Measurements from ENCODE around the gene SRC. TPM values are rescaled to one million over a fixed set of nuclear protein-coding genes. Genes with fewer than 3 reads are reported as not detected.

Gene SRC
- total RNA-seq, 2 experiments from 2014 or later, result 4.2 to 5.7 TPM

DNA sequence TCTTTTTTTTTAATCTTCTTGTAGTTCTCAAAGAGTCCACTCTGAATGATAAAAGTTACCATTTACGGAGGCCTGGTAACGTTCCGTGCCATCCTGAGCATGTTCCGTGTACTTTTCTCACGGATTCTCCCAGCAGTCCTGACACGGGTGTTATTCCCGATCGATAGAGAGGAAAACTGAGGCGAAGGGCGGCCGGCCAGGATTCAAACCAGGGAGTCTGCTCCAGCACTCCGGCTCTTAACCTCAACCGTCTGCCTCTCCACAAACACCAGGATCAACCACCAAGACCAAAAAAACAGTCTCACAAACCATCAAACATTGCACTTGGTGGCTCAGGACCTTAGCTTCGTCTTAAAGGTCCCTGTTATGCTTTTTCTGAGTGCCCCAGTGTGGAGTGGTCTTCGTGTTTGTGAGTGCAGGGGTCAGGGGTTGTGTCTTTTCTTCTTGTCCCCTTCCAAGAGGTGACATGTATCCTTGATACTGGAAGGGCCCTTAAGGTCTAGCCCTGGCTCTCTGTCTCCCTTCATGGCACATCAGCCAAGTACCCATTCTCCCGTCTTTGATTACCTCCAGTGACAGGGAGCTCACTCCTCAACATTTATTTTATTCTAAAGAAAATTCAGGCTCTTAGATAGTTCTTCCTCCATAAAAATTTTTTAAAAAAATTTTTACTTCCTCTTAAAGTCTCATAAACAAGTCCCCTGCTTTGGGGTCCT, 35.1 kb downstream of the SRC start:
- Mint-ChIP-seq H3K4me3 (no peak overlapping the region), H3K27ac (no peak overlapping the region), H3K4me1 (peaks cover 12% of the 10 kb centered on the region), H3K27me3 (peaks cover 4% of the 10 kb centered on the region), H3K9me3 (ENCODE audit: low read depth) (no peaks in the 10 kb centered on the region), H3K36me3 (ENCODE audit: low read depth) (no peaks in the 10 kb centered on the region)
- intact Hi-C loops (cut with DNase I, micrococcal nuclease), result no loop called here
- CTCF ChIA-PET, result interaction anchor here (0.9 to 1.3 kb wide), 3 partner anchors 37 to 1024 kb away, joined by 3 to 5 read pairs (median 4); no protein-coding TSS in a partner anchor
- DNase-seq, result peak; percentile 2
- ATAC-seq, result no peak
- POLR2A ChIA-PET, result interaction anchor here (1.4 kb wide), 1 partner anchor 92 kb away, joined by 3 read pairs; the partner anchor contains the start of gene MANBAL

GRCh38 chr20:37381621-37382471, 35.9 kb downstream of the SRC start:
- intact Hi-C loops (cut with DNase I, micrococcal nuclease), result no loop called here
- Mint-ChIP-seq H3K4me1 (peaks cover 12% of the 10 kb centered on the region), H3K4me3 (no peak overlapping the region), H3K9me3 (ENCODE audit: low read depth) (no peaks in the 10 kb centered on the region), H3K27ac (no peak overlapping the region), H3K36me3 (ENCODE audit: low read depth) (no peaks in the 10 kb centered on the region), H3K27me3 (peaks cover 4% of the 10 kb centered on the region)
- DNase-seq (peak; percentile 4), ATAC-seq (no peak)
- POLR2A ChIA-PET, result interaction anchor here (0.6 to 1.4 kb wide), 2 partner anchors 46 to 93 kb away, joined by 3 read pairs; partner anchors contain the start of gene MANBAL
- CTCF ChIA-PET, result interaction anchor here (0.7 to 1.3 kb wide), 2 partner anchors 11 to 152 kb away, joined by 3 to 4 read pairs; no protein-coding TSS in a partner anchor

DNA sequence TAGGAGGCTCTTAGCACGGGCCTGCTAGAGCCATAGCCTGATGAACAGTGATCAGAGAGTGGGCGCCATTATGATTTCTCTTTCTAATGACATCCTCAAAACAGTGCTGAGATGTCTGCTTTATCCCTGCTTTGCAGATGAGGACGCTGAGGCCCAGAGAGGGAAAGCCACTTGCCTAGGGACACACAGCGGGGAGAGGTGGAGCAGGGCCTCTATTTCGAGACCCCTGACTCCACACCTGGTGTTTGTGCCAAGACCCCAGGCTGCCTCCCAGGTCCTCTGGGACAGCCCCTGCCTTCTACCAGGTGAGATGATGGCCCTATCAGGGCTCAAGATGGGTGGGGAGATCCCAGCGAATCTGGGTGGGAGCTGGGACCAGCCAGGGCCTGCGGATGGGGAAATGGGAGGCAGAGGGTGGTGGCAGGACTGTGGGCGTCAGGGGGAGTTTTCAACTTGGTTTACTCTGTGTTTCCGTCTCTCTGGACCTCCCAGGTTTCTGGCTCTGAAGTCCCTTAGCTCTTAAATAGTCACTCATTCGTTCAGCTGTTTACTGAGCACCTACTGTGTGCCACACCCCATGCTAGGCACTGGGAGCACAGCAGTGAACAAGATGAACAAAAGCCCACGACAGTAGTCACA, 36.7 kb downstream of the SRC start:
- H3K9me3 Mint-ChIP-seq (ENCODE audit: low read depth), result no peaks in the 10 kb centered on the region
- intact Hi-C loops (cut with DNase I, micrococcal nuclease), result no loop called here
- no peaks in the 10 kb centered on the region for H3K36me3 Mint-ChIP-seq (ENCODE audit: low read depth)
- H3K4me1 Mint-ChIP-seq, result peaks cover 8% of the 10 kb centered on the region
- H3K4me3 Mint-ChIP-seq, result peak overlapping the region; percentile 21
- ATAC-seq (no peak), DNase-seq (peak; percentile 3)
- POLR2A ChIA-PET, result interaction anchor here (1.4 kb wide), 1 partner anchor 93 kb away, joined by 3 read pairs; the partner anchor contains the start of gene MANBAL
- no peak overlapping the region for H3K27ac Mint-ChIP-seq
- CTCF ChIA-PET, result interaction anchor here (1.3 kb wide), 1 partner anchor 12 kb away, joined by 4 read pairs; no protein-coding TSS in a partner anchor
- H3K27me3 Mint-ChIP-seq, result peaks cover 4% of the 10 kb centered on the region

DNA sequence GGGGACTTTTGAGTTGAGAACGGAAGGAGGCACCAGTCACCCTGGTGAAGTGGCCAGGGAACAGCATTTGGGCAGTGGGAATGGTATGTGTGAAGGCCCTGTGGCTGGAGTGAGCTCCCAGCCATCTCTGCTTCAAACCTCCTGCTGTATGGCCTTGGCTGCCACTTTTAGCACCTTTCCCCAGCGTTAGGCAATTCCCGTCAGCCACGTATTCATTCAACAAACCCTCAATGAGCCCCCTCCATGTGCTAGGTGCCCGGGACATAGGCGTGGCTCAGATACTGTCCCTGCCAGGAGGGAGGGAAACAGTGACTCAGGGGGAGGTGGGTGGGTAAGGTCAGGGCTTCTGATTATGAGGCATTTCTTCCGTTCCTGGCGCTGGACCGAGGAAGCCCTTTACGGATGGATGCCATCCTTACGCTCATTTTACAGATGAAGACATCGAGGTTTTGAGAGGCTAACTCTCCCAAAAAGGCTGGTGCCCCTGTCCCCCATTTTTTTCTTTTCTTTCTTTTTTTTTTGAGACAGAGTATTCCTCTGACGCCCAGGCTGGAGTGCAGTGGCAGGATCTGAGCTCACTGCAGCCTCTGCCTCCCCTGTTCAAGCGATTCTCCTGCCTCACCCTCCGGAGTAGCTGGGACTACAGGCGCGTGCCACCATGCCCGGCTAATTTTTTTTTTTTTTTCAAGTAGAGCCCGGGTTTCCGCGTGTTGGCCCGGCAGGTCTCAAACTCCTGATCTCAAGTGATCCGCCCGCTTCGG, 37.5 kb downstream of the SRC start:
- Mint-ChIP-seq H3K27ac (no peak overlapping the region), H3K36me3 (ENCODE audit: low read depth) (no peaks in the 10 kb centered on the region), H3K4me1 (peaks cover 8% of the 10 kb centered on the region), H3K9me3 (ENCODE audit: low read depth) (no peaks in the 10 kb centered on the region), H3K4me3 (peak overlapping the region; percentile 30), H3K27me3 (peaks cover 4% of the 10 kb centered on the region)
- ATAC-seq (no peak), DNase-seq (peak; percentile 47)
- intact Hi-C loops (cut with DNase I, micrococcal nuclease), result no loop called here
- POLR2A ChIA-PET, result no interaction called here
- CTCF ChIA-PET, result interaction anchor here (0.8 to 3.1 kb wide), 4 partner anchors 13 to 205 kb away, joined by 4 to 24 read pairs (median 5); partner anchors contain the start of genes MROH8 and RPN2

DNA sequence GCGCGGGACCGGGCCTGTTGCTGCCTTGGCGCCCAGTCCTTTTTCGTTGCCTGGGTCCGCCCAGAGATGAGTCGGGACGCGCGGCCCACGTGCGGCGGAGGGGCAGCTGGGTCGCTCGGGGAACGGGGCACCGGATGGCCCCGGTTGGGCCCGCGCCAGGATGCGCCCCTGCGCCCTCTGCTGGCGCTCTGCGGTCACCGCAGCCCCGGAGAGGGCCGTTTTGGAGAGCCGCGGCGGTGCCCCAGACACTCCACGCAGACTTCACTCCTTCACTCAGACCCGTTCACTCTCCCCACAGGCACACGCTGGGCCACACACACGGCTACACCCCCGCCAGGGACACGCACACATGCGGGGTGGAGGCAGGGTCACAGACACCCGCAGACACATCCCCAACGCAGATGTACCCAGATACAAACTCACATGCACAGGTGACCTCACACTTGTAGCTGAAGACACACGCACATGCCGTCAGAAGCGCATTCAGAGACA, 38.8 kb downstream of the SRC start:
- H3K4me3 Mint-ChIP-seq, result peak overlapping the region; percentile 59
- peak overlapping the region; percentile 43 for H3K27ac Mint-ChIP-seq
- H3K27me3 Mint-ChIP-seq, result peaks cover 4% of the 10 kb centered on the region
- peaks cover 8% of the 10 kb centered on the region for H3K4me1 Mint-ChIP-seq
- intact Hi-C loops (cut with DNase I, micrococcal nuclease), result loop anchor here (1.0 to 2.0 kb wide), 5 partner anchors 95 to 189 kb away; partner anchors contain the start of gene MANBAL (in 1 of the 2)
- POLR2A ChIA-PET, result interaction anchor here (0.6 kb wide), 1 partner anchor 106 kb away, joined by 3 read pairs; no protein-coding TSS in a partner anchor
- CTCF ChIA-PET, result interaction anchor here (0.8 to 3.1 kb wide), 11 partner anchors 12 to 206 kb away, joined by 3 to 24 read pairs (median 5); partner anchors contain the start of genes MANBAL, MROH8 and RPN2
- H3K9me3 Mint-ChIP-seq (ENCODE audit: low read depth), result no peaks in the 10 kb centered on the region
- ATAC-seq (peak; percentile 94), DNase-seq (peak; percentile 86)
- no peaks in the 10 kb centered on the region for H3K36me3 Mint-ChIP-seq (ENCODE audit: low read depth)

- ChIA-PET CTCF (interaction anchor here (0.8 to 3.1 kb wide), 11 partner anchors 12 to 207 kb away, joined by 3 to 24 read pairs (median 5); partner anchors contain the start of genes MANBAL, MROH8 and RPN2), POLR2A (interaction anchor here (0.6 kb wide), 1 partner anchor 105 kb away, joined by 3 read pairs; no protein-coding TSS in a partner anchor)
- Mint-ChIP-seq H3K4me1 (peaks cover 8% of the 10 kb centered on the region), H3K36me3 (ENCODE audit: low read depth) (no peaks in the 10 kb centered on the region), H3K27ac (peak overlapping the region; percentile 43), H3K27me3 (peaks cover 4% of the 10 kb centered on the region), H3K4me3 (peak overlapping the region; percentile 59), H3K9me3 (ENCODE audit: low read depth) (no peaks in the 10 kb centered on the region)
- DNase-seq, result no peak
- ATAC-seq, result no peak
- intact Hi-C loops (cut with DNase I, micrococcal nuclease), result loop anchor here in 1 of 2 experiments (2.0 kb wide), 1 partner anchor 150 kb away; no protein-coding TSS in a partner anchor
Measured at GRCh38 chr20:37385176-37385575, 39.2 kb downstream of the SRC start.

GRCh38 chr20:37385659-37386504, 39.9 kb downstream of the SRC start:
- intact Hi-C loops (cut with DNase I, micrococcal nuclease), result loop anchor here in 1 of 2 experiments (2.0 kb wide), 1 partner anchor 149 kb away; no protein-coding TSS in a partner anchor
- Mint-ChIP-seq H3K36me3 (ENCODE audit: low read depth) (no peaks in the 10 kb centered on the region), H3K4me1 (peaks cover 8% of the 10 kb centered on the region), H3K9me3 (ENCODE audit: low read depth) (no peaks in the 10 kb centered on the region), H3K4me3 (no peak overlapping the region), H3K27me3 (peaks cover 4% of the 10 kb centered on the region), H3K27ac (no peak overlapping the region)
- CTCF ChIA-PET, result interaction anchor here (0.8 to 3.1 kb wide), 10 partner anchors 11 to 190 kb away, joined by 3 to 24 read pairs (median 5); partner anchors contain the start of gene MANBAL
- POLR2A ChIA-PET, result no interaction called here
- DNase-seq (peak; percentile 3), ATAC-seq (no peak)

GRCh38 chr20:37386505-37387251, 40.7 kb downstream of the SRC start:
- Mint-ChIP-seq H3K36me3 (ENCODE audit: low read depth) (no peaks in the 10 kb centered on the region), H3K4me3 (no peak overlapping the region), H3K4me1 (peaks cover 8% of the 10 kb centered on the region), H3K27ac (no peak overlapping the region), H3K27me3 (peaks cover 4% of the 10 kb centered on the region), H3K9me3 (ENCODE audit: low read depth) (no peaks in the 10 kb centered on the region)
- CTCF ChIA-PET, result interaction anchor here (0.5 to 3.1 kb wide), 3 partner anchors 116 to 155 kb away, joined by 3 to 24 read pairs (median 3); no protein-coding TSS in a partner anchor
- intact Hi-C loops (cut with DNase I, micrococcal nuclease), result no loop called here
- ATAC-seq (no peak), DNase-seq (peak; percentile 1)
- POLR2A ChIA-PET, result no interaction called here
